Upper lobe of right lung (tissue), 1 donor: Measurements from ENCODE around the gene SPCS3. TPM values are rescaled to one million over a fixed set of nuclear protein-coding genes. Genes with fewer than 3 reads are reported as not detected.
"Not testable (repeated sequence)": the region's sequence is repeated elsewhere in the genome, so short reads cannot be mapped to it uniquely, and the experiment has no call there.

ENCODE experiments used
- ATAC-seq: fragments of 200-7000 bp; cut with Tn5 transposase; one replicate; pipeline ENCODE4 v1.9.1; 2020; ENCODE audit warnings: mild to moderate bottlenecking, moderate library complexity
- DNase-seq: peaks from one replicate; pipeline ENCODE4 v3.0.0-alpha.2; 2020
- H3K27ac ChIP-seq: fragments of 200-600 bp; one replicate; pipeline ENCODE4 v1.8.0; 2022
- H3K27me3 ChIP-seq: fragments of 200-600 bp; one replicate; pipeline ENCODE4 v1.8.0; 2022; ENCODE audit warnings: mild to moderate bottlenecking
- H3K36me3 ChIP-seq: fragments of 200-600 bp; one replicate; pipeline ENCODE4 v1.8.0; 2022
- H3K4me1 ChIP-seq: fragments of 200-600 bp; one replicate; pipeline ENCODE4 v1.8.0; 2022
- H3K4me3 ChIP-seq: fragments of 200-600 bp; one replicate; pipeline ENCODE4 v1.8.0; 2022; ENCODE audit warnings: mild to moderate bottlenecking
- H3K9me3 ChIP-seq: fragments of 200-600 bp; one replicate; pipeline ENCODE4 v1.8.0; 2022
- intact Hi-C: fragments of 100-400 bp; cut with DNase I; formaldehyde crosslinking; loops from one replicate; pipeline ENCODE4 v1.11.0; 2022
- total RNA-seq: library from RNA; stranded (reverse); fragmentation: NEBNext Ultra II Directional; extraction: Animal tissue kit (Norgen Biotek cat#: 25700); gene quantifications from one replicate; pipeline ENCODE4 v1.2.1, GENCODE V29; 2021
- TF ChIP-seq, protein P1 (sequence below): fragments of 200-600 bp; IDR thresholded peaks from one replicate; pipeline ENCODE4 v1.8.0; 2022; ENCODE audit warnings: antibody characterized with exemption
- donor health status: DM: no; HTN: yes; CAD: no; lungs with severe emphysema.

Gene SPCS3
- total RNA-seq, 1 donor from 2014 or later: 151 TPM

DNA sequence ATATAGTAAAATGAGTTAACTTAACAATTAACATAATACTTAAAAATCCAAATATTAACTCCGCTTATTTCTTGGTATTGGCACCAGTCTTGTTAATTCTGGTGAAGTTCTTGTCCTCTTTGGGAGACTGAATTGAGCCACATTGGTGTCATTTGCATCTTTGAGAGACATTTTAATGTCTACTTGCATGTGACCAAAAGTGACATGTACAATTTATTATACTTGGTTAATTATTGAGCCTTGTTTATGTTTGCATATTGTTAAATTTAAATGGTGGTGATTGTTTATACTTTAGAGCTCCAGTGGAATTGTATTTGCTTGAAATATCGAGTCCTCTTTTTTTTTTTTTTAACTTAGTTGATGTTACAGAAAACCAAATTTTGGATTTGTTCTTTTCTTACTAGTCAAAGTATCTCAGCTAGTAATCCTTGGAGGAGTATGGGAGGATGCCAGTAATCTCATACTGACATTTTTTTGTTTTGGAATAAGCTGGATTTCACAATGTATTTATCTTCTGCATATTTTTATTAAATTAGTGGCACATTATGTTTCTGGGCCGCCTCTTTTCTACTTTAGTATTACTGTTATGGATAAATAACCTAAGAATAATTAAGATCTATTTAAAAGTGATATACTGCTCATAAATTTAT lies 3.9 kb downstream of the SPCS3 start:
- H3K4me3 ChIP-seq: no peak overlapping the region
- DNase-seq: no peak
- no peaks in the 10 kb centered on the region for H3K27me3 ChIP-seq
- ATAC-seq: no peak
- H3K36me3 ChIP-seq: peaks cover 15% of the 10 kb centered on the region
- TF ChIP-seq, protein P1, sequence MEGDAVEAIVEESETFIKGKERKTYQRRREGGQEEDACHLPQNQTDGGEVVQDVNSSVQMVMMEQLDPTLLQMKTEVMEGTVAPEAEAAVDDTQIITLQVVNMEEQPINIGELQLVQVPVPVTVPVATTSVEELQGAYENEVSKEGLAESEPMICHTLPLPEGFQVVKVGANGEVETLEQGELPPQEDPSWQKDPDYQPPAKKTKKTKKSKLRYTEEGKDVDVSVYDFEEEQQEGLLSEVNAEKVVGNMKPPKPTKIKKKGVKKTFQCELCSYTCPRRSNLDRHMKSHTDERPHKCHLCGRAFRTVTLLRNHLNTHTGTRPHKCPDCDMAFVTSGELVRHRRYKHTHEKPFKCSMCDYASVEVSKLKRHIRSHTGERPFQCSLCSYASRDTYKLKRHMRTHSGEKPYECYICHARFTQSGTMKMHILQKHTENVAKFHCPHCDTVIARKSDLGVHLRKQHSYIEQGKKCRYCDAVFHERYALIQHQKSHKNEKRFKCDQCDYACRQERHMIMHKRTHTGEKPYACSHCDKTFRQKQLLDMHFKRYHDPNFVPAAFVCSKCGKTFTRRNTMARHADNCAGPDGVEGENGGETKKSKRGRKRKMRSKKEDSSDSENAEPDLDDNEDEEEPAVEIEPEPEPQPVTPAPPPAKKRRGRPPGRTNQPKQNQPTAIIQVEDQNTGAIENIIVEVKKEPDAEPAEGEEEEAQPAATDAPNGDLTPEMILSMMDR: no peak
- H3K9me3 ChIP-seq: no peaks in the 10 kb centered on the region
- no peak overlapping the region for H3K27ac ChIP-seq
- intact Hi-C loops: no loop called here
- H3K4me1 ChIP-seq: peaks cover 32% of the 10 kb centered on the region

- H3K27me3 ChIP-seq, H3K4me3 ChIP-seq, H3K9me3 ChIP-seq, DNase-seq, ATAC-seq, intact Hi-C loops, H3K27ac ChIP-seq: not testable (repeated sequence)
- Histone ChIP-seq H3K4me1 (peaks cover 32% of the 10 kb centered on the region), H3K36me3 (peaks cover 27% of the 10 kb centered on the region)
These were observed 5.1 kb downstream of the SPCS3 start for GRCh38 chr4:176324876-176325275.

DNA sequence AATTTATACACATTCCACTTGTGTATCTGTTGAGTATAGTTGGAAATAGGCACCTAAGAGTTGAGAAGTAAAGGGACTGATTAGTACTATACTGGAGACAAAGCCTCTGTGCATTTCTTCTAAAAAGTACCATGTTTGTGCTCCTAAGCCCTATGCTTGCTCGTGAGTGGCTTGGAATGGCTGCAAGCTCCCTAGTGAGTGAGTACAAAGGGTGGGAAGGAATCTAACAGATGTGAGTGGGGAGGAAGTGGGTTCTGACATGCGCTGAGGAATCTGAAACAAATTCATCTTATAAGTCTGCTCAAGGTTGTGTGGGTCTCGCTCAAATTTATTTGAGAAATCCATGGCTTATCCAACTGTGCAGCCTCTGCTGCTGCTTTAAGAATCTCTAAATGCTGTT lies 13.3 kb downstream of the SPCS3 start:
- Histone ChIP-seq H3K36me3 (peaks cover 44% of the 10 kb centered on the region), H3K4me1 (peaks cover 8% of the 10 kb centered on the region), H3K27me3 (no peaks in the 10 kb centered on the region), H3K4me3 (no peak overlapping the region), H3K9me3 (no peaks in the 10 kb centered on the region), H3K27ac (no peak overlapping the region)
- ATAC-seq (no peak), DNase-seq (no peak)
- intact Hi-C loops: no loop called here
- TF ChIP-seq, protein P1: no peak

- intact Hi-C loops: no loop called here
These were observed 14.3 kb downstream of the SPCS3 start for GRCh38 chr4:176334066-176334465.

GRCh38 chr4:176335421-176335820 lies 15.7 kb downstream of the SPCS3 start:
- intact Hi-C loops: no loop called here
- peaks cover 21% of the 10 kb centered on the region for H3K36me3 ChIP-seq
- ATAC-seq (no peak), DNase-seq (no peak)
- TF ChIP-seq, protein P1: no peak
- no peaks in the 10 kb centered on the region for H3K9me3 ChIP-seq
- H3K27me3 ChIP-seq: no peaks in the 10 kb centered on the region
- H3K27ac ChIP-seq: no peak overlapping the region
- H3K4me3 ChIP-seq: no peak overlapping the region
- peaks cover 8% of the 10 kb centered on the region for H3K4me1 ChIP-seq

More at GRCh38 chr4:176334066-176334465, 14.3 kb downstream of the SPCS3 start:
- Histone ChIP-seq H3K4me3 (no peak overlapping the region), H3K27me3 (no peaks in the 10 kb centered on the region), H3K36me3 (peaks cover 34% of the 10 kb centered on the region), H3K4me1 (peaks cover 8% of the 10 kb centered on the region), H3K9me3 (no peaks in the 10 kb centered on the region), H3K27ac (no peak overlapping the region)
- ATAC-seq (no peak), DNase-seq (no peak)
- TF ChIP-seq, protein P1: no peak

DNA sequence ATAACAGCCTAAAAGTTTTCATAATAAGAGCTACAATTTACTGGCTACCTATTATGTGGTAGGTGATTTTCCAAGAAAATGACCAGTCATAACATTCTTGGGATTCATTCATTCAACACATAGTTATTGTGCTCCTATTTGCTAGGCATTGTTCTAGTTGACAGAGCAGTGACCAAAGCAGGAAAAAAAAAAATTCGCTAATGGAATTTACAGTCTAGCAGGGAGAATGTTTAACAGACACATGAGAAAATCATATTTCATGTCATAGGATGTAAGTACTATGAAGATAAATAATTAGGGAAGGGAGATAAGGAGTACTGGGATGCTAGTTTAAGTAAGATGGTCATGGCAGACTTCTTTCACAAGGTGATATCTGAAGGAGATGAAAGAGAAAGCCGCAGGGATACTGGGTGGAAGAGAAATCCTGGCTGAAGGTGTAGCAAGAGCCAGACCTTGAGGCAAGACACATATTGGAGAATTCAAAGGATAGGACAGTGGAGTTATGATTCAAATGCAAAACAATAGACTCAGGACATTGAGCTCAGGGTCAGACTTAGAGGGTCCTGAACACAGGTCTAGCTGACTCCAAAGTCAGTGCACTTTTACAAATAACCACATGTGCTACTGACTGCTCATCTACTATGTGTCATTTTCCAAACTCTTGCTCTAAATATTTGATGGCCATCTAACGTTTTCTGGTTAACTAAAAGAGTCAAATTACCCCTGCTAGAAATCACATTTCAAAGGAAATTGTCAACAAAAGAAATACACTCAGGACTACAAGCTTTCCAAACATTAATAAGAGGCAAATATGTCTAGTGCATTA lies 20.4 kb downstream of the SPCS3 start:
- no peak for ATAC-seq
- Histone ChIP-seq H3K4me3 (no peak overlapping the region), H3K27ac (no peak overlapping the region), H3K9me3 (peaks cover 13% of the 10 kb centered on the region), H3K36me3 (no peaks in the 10 kb centered on the region), H3K27me3 (no peaks in the 10 kb centered on the region), H3K4me1 (no peaks in the 10 kb centered on the region)
- no peak for DNase-seq
- TF ChIP-seq, protein P1: no peak
- intact Hi-C loops: no loop called here
